H1 (cell line): ENCODE measurements around the gene FIG4. TPM values are rescaled to one million over a fixed set of nuclear protein-coding genes. Genes with fewer than 3 reads are reported as not detected.

Experiments used
- CTCF ChIA-PET: fragments of 300-600 bp; sonication (Branson Sonifier 250); formaldehyde crosslinking; loops from one replicate; lab custom pipeline; 2021; ENCODE audit not compliant: partially characterized antibody; lab: Charles Lee
- POLR2A ChIA-PET: fragments of 300-600 bp; sonication (Branson Sonifier 250); formaldehyde crosslinking; loops from one replicate; lab custom pipeline; 2021; ENCODE audit warnings: inconsistent platforms; ENCODE audit not compliant: partially characterized antibody; lab: Charles Lee
- DNase-seq, 2 experiments: peaks; one replicate each; pipeline versions ENCODE4 v3.0.0 to v3.0.0-alpha.2; 2010 to 2022; ENCODE audit warnings: low spot score in 2 of 2, low read depth in 1 of 2, mixed read lengths in 1 of 2
- FAIRE-seq: peaks from 2 replicates; lab custom pipeline; 2011; peaks lifted over from hg19 to GRCh38; lab: Jason Lieb, UNC
- H2AFZ ChIP-seq: 2 replicates; pipeline ENCODE4 v1.8.1; 2012; ENCODE audit warnings: low read length, inconsistent platforms
- H2AK5ac ChIP-seq: 2 replicates; pipeline ENCODE4 v1.6.1; 2013; ENCODE audit warnings: low read depth, low read length
- H2BK120ac ChIP-seq: replicated peaks from 2 replicates; pipeline ENCODE3; 2013; ENCODE audit warnings: low read depth, low read length, inconsistent platforms
- H2BK12ac ChIP-seq: 2 replicates; pipeline ENCODE4 v1.6.1; 2013; ENCODE audit warnings: low read depth, low read length
- H2BK15ac ChIP-seq: 2 replicates; pipeline ENCODE4 v1.6.1; 2013; ENCODE audit warnings: low read length
- H2BK20ac ChIP-seq: 2 replicates; pipeline ENCODE4 v1.6.1; 2013; ENCODE audit warnings: low read length
- H2BK5ac ChIP-seq: 2 replicates; pipeline ENCODE4 v1.6.1; 2013; ENCODE audit warnings: low read depth, low read length
- H3K14ac ChIP-seq: 2 replicates; pipeline ENCODE4 v1.6.1; 2013; ENCODE audit warnings: inconsistent platforms; ENCODE audit not compliant: insufficient read length
- H3K18ac ChIP-seq: 2 replicates; pipeline ENCODE4 v1.6.1; 2013; ENCODE audit warnings: low read length; ENCODE audit errors: extremely low read depth
- H3K23ac ChIP-seq: 2 replicates; pipeline ENCODE4 v1.6.1; 2013; ENCODE audit warnings: inconsistent platforms; ENCODE audit not compliant: insufficient read length
- H3K23me2 ChIP-seq: 2 replicates; pipeline ENCODE4 v1.6.1; 2013; ENCODE audit warnings: low read depth, low read length
- H3K27ac ChIP-seq: 2 replicates; pipeline ENCODE4 v1.6.1; 2011; ENCODE audit warnings: low read depth, low read length, inconsistent platforms
- H3K27me3 ChIP-seq, 4 experiments: replicated peaks in 1 of 4; 1 replicate in 1 of 4; 2 replicates in 3 of 4; pipeline versions ENCODE4 v1.6.1 to v1.8.1; 2011 to 2013; ENCODE audit warnings: low read length in 3 of 4, mild to moderate bottlenecking in 3 of 4, inconsistent platforms in 2 of 4, mixed read lengths in 2 of 4, moderate library complexity in 1 of 4; ENCODE audit not compliant: control insufficient read depth in 3 of 4, insufficient read depth in 3 of 4; ENCODE audit errors: extremely low read depth in 1 of 4
- H3K36me3 ChIP-seq, 4 experiments: 2 replicates each; pipeline versions ENCODE4 v1.6.1 to v1.8.1; 2011 to 2013; ENCODE audit warnings: mild to moderate bottlenecking in 4 of 4, low read length in 3 of 4, moderate library complexity in 2 of 4, control low read depth in 1 of 4, inconsistent platforms in 1 of 4; ENCODE audit not compliant: insufficient read depth in 4 of 4, control insufficient read depth in 2 of 4
- H3K4ac ChIP-seq: replicated peaks from 2 replicates; pipeline ENCODE3; 2013; ENCODE audit warnings: low read length, low read depth, mixed read lengths, inconsistent platforms; ENCODE audit not compliant: insufficient read length
- H3K4me1 ChIP-seq, 4 experiments: replicated peaks in 1 of 4; 1 replicate in 1 of 4; 2 replicates in 3 of 4; pipeline versions ENCODE4 v1.6.1 to v1.8.1; 2011 to 2013; ENCODE audit warnings: low read length in 3 of 4, inconsistent platforms in 2 of 4, mixed read lengths in 1 of 4; ENCODE audit not compliant: insufficient read depth in 4 of 4, control insufficient read depth in 3 of 4
- H3K4me2 ChIP-seq, 2 experiments: 2 replicates each; pipeline versions ENCODE4 v1.6.1 to v1.8.1; 2011 to 2013; ENCODE audit warnings: low read depth in 2 of 2, low read length in 2 of 2, control low read depth in 1 of 2, inconsistent platforms in 1 of 2, mild to moderate bottlenecking in 1 of 2; ENCODE audit not compliant: insufficient read depth in 1 of 2
- H3K4me3 ChIP-seq, 4 experiments: fragments of 200-600, 300-600 bp in 1 of 4; sonication (generic), shearing (Covaris generic), sonication (Bioruptor Twin) in 1 of 4; 2 replicates each; pipeline versions ENCODE4 v1.5.1 to v1.8.1; 2011 to 2016; ENCODE audit warnings: low read length in 4 of 4, low read depth in 3 of 4, control low read depth in 2 of 4, inconsistent platforms in 2 of 4, mild to moderate bottlenecking in 2 of 4, mixed read lengths in 1 of 4, moderate library complexity in 1 of 4; ENCODE audit not compliant: insufficient read depth in 2 of 4; ENCODE audit errors: extremely low read depth in 1 of 4
- H3K56ac ChIP-seq: replicated peaks from 2 replicates; pipeline ENCODE3; 2013; ENCODE audit warnings: low read depth, mild to moderate bottlenecking, mixed read lengths, low read length, inconsistent platforms; ENCODE audit not compliant: insufficient read length
- H3K79me1 ChIP-seq: 2 replicates; pipeline ENCODE4 v1.6.1; 2013; ENCODE audit warnings: low read depth, low read length, control low read depth
- H3K79me2 ChIP-seq, 2 experiments: 2 replicates each; pipeline versions ENCODE4 v1.6.1 to v1.8.1; 2012 to 2013; ENCODE audit warnings: low read length in 2 of 2, mild to moderate bottlenecking in 2 of 2, inconsistent platforms in 1 of 2; ENCODE audit not compliant: insufficient read depth in 2 of 2, control insufficient read depth in 1 of 2
- H3K9ac ChIP-seq, 4 experiments: replicated peaks in 1 of 4; 1 replicate in 1 of 4; 2 replicates in 3 of 4; pipeline versions ENCODE4 v1.6.1 to v1.8.1; 2011 to 2013; ENCODE audit warnings: low read depth in 3 of 4, low read length in 3 of 4, control low read depth in 2 of 4, mild to moderate bottlenecking in 2 of 4, moderate library complexity in 2 of 4, inconsistent platforms in 1 of 4; ENCODE audit errors: extremely low read depth in 1 of 4
- H3K9me3 ChIP-seq, 2 experiments: 2 replicates each; pipeline versions ENCODE4 v1.6.1 to v1.8.1; 2012 to 2013; ENCODE audit warnings: mild to moderate bottlenecking in 2 of 2, moderate library complexity in 2 of 2, control low read depth in 1 of 2, inconsistent platforms in 1 of 2, low read depth in 1 of 2, low read length in 1 of 2, mixed read lengths in 1 of 2; ENCODE audit not compliant: insufficient read depth in 2 of 2
- H4K20me1 ChIP-seq, 2 experiments: replicated peaks in 1 of 2; 2 replicates each; pipeline versions ENCODE3 to v1.8.1; 2011 to 2013; ENCODE audit warnings: inconsistent platforms in 2 of 2, low read length in 2 of 2, mild to moderate bottlenecking in 1 of 2; ENCODE audit not compliant: insufficient read depth in 2 of 2, control insufficient read depth in 1 of 2
- H4K5ac ChIP-seq: 2 replicates; pipeline ENCODE4 v1.6.1; 2013; ENCODE audit warnings: low read length, low read depth, mixed read lengths, inconsistent platforms; ENCODE audit not compliant: insufficient read length
- H4K8ac ChIP-seq: 2 replicates; pipeline ENCODE4 v1.8.0; 2013; ENCODE audit warnings: mild to moderate bottlenecking, moderate library complexity, low read length, inconsistent platforms; ENCODE audit not compliant: insufficient read depth; ENCODE audit errors: extremely low read depth
- H4K91ac ChIP-seq: replicated peaks from 2 replicates; pipeline ENCODE3; 2013; ENCODE audit warnings: low read length, mixed read lengths, inconsistent platforms; ENCODE audit not compliant: insufficient read length
- ATF2 ChIP-seq: IDR thresholded peaks from 2 replicates; pipeline ENCODE4 v1.6.1; 2012; ENCODE audit warnings: low read length, inconsistent platforms
- BACH1 ChIP-seq: IDR thresholded peaks from 2 replicates; pipeline ENCODE4 v1.6.1; 2012; ENCODE audit warnings: low read length, improper control_type of control experiment
- CHD1 ChIP-seq: IDR thresholded peaks from 2 replicates; pipeline ENCODE4 v1.6.1; 2012; ENCODE audit warnings: low read depth, low read length, improper control_type of control experiment
- EGR1 ChIP-seq: IDR thresholded peaks from 2 replicates; pipeline ENCODE4 v1.6.1; 2011; ENCODE audit warnings: low read depth, low read length, borderline replicate concordance
- HDAC2 ChIP-seq, 2 experiments: fragments of 300-600 bp in 1 of 2; sonication (generic) in 1 of 2; IDR thresholded peaks; 2 replicates each; pipeline ENCODE4 v1.6.1; 2011 to 2012; ENCODE audit warnings: low read depth in 2 of 2, low read length in 2 of 2, mild to moderate bottlenecking in 2 of 2, moderate library complexity in 2 of 2, borderline replicate concordance in 1 of 2, inconsistent platforms in 1 of 2
- KDM4A ChIP-seq: IDR thresholded peaks from one replicate; pipeline ENCODE4 v1.7.1; 2012; ENCODE audit warnings: low read depth, mild to moderate bottlenecking, moderate library complexity, low read length, inconsistent platforms; ENCODE audit not compliant: severe bottlenecking
- MAFK ChIP-seq: IDR thresholded peaks from 2 replicates; pipeline ENCODE4 v1.6.1; 2012; ENCODE audit warnings: low read depth, mild to moderate bottlenecking, improper control_type of control experiment, low read length
- PHF8 ChIP-seq: fragments of 200-600 bp; sonication (generic); conservative IDR thresholded peaks from 2 replicates; pipeline ENCODE4 v1.7.1; 2012; ENCODE audit warnings: low read depth, mild to moderate bottlenecking, inconsistent platforms, low read length, moderate library complexity
- SIN3A ChIP-seq, 2 experiments: IDR thresholded peaks in 1 of 2; conservative IDR thresholded peaks in 1 of 2; 2 replicates each; pipeline ENCODE4 v1.6.1; 2011 to 2012; ENCODE audit warnings: low read length in 2 of 2, improper control_type of control experiment in 1 of 2, low read depth in 1 of 2, mild to moderate bottlenecking in 1 of 2
- SP1 ChIP-seq: IDR thresholded peaks from 2 replicates; pipeline ENCODE4 v1.6.1; 2011; ENCODE audit warnings: low read depth, low read length
- WGBS, 2 experiments: shearing (Covaris generic) in 1 of 2; methylation state at CpG; one replicate each; pipeline versions ENCODE4 v1.1.6 to v1.1.7; 2013 to 2015; ENCODE audit warnings: low lambda C conversion rate in 2 of 2, mixed read lengths in 2 of 2, inconsistent platforms in 1 of 2, low coverage in 1 of 2, missing lambda C conversion rate in 1 of 2; ENCODE audit not compliant: insufficient replicate concordance in 2 of 2, insufficient coverage in 1 of 2, insufficient read length in 1 of 2; ENCODE audit errors: extremely low coverage in 1 of 2, missing lambda C conversion rate in 1 of 2; 5-methylcytosine and 5-hydroxymethylcytosine counted together
- polyA plus RNA-seq, 7 experiments: library from polyadenylated mRNA; depleted of rRNA in 3 of 7; stranded (reverse) in 5 of 7; unstranded in 2 of 7; fragments of >200 nt in 5 of 7; fragments of 200-250 nt in 2 of 7; gene quantifications; 1 replicate in 5 of 7; 2 replicates in 1 of 7; 4 replicates in 1 of 7; pipeline versions ENCODE4 v1.2.1 to v1.2.3, GENCODE V29; 2011 to 2013; ENCODE audit warnings: missing spikeins in 2 of 7, mixed read lengths in 2 of 7
- total RNA-seq: library from RNA; stranded (reverse); fragmentation: NEBNext Ultra II Directional; extraction: Animal tissue kit (Norgen Biotek cat#: 25700); gene quantifications from 2 replicates; pipeline ENCODE4 v1.2.1, GENCODE V29; 2021
- TF ChIP-seq, protein P1 (sequence below): IDR thresholded peaks from 2 replicates; pipeline ENCODE4 v1.6.1; 2012; ENCODE audit warnings: inconsistent platforms

The FIG4 gene
- total and polyA plus RNA-seq, 2 of the 8 experiments (the other 6 are each of a cell fraction or from before 2014, with no cell fraction given), result 11.8 to 21.9 TPM

- H3K79me1 ChIP-seq, result no peaks in the 10 kb centered on the region
- H3K36me3 ChIP-seq, result peaks cover 0 to 3% (median 0%) of the 10 kb centered on the region in 4 experiments; a peak in 1 of 8 replicates
- no peaks in the 10 kb centered on the region for H3K79me2 ChIP-seq
- no peaks in the 10 kb centered on the region for H3K23me2 ChIP-seq
- H2AK5ac ChIP-seq, result no peak overlapping the region
- DNase-seq, result no peak
- POLR2A ChIA-PET, result no interaction called here
- no peaks in the 10 kb centered on the region for H3K9me3 ChIP-seq
- no peak overlapping the region for H3K56ac ChIP-seq
- no peaks in the 10 kb centered on the region for H3K4me1 ChIP-seq
- no peak overlapping the region for H4K5ac ChIP-seq
- H3K4ac ChIP-seq, result no peak overlapping the region
- H3K4me2 ChIP-seq, result no peak overlapping the region
- CTCF ChIA-PET, result interaction anchor here (2.0 kb wide), 1 partner anchor 277 kb away, joined by 6 read pairs; no protein-coding TSS in a partner anchor
- H4K8ac ChIP-seq, result no peak overlapping the region
- no peaks in the 10 kb centered on the region for H3K27me3 ChIP-seq
- no peak overlapping the region for H2BK12ac ChIP-seq
- no peak overlapping the region for H2AFZ ChIP-seq
- H3K27ac ChIP-seq, result no peak overlapping the region
- no peak overlapping the region for H2BK15ac ChIP-seq
- H4K91ac ChIP-seq, result no peak overlapping the region
- H3K9ac ChIP-seq, result no peak overlapping the region
- no peaks in the 10 kb centered on the region for H4K20me1 ChIP-seq
- FAIRE-seq, result no peak
- 94% methylated on average over 2 of the region's 2 CpGs; no CpG with 5 or more reads in 1 of the 2 experiments for WGBS, 2 experiments
- no peak overlapping the region for H2BK20ac ChIP-seq
- no peak overlapping the region for H3K18ac ChIP-seq
- H3K4me3 ChIP-seq, result no peak overlapping the region
- no peak overlapping the region for H3K23ac ChIP-seq
- H3K14ac ChIP-seq, result no peak overlapping the region
- no peak overlapping the region for H2BK5ac ChIP-seq
- H2BK120ac ChIP-seq, result no peak overlapping the region
- TF ChIP-seq BACH1 (no peak), SP1 (no peak), ATF2 (no peak), PHF8 (no peak), KDM4A (no peak), CHD1 (no peak), HDAC2 (IDR thresholded peaks at IDR 0.05; ENCODE audit: borderline replicate concordance in 1 of 2, low read depth in 2 of 2, low read length in 2 of 2) (no peak), EGR1 (no peak), MAFK (no peak), SIN3A (conservative IDR thresholded peaks at IDR 0.05 in 1 of 2, IDR thresholded peaks at IDR 0.05 in 1 of 2; ENCODE audit: low read depth in 1 of 2, low read length in 2 of 2) (no peak)
- TF ChIP-seq, protein P1, sequence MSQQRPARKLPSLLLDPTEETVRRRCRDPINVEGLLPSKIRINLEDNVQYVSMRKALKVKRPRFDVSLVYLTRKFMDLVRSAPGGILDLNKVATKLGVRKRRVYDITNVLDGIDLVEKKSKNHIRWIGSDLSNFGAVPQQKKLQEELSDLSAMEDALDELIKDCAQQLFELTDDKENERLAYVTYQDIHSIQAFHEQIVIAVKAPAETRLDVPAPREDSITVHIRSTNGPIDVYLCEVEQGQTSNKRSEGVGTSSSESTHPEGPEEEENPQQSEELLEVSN, result no peak
Measured at GRCh38 chr6:109762166-109762565, 71.1 kb downstream of the FIG4 start.
